WERI-Rb-1 (cell line): ENCODE data around the gene SLC34A3.

Source experiments
- DNase-seq: peaks from one replicate; pipeline ENCODE4 v3.0.0-alpha.2; 2020
- H3K27ac ChIP-seq: fragments of 250-450 bp; sonication (Bioruptor Pico); 2 replicates; pipeline ENCODE4 v1.5.1; 2020; ENCODE audit warnings: mild to moderate bottlenecking, moderate library complexity
- H3K27me3 ChIP-seq: fragments of 250-450 bp; sonication (Bioruptor Pico); 2 replicates; pipeline ENCODE4 v1.5.1; 2021; ENCODE audit warnings: mild to moderate bottlenecking, low read depth, moderate library complexity; ENCODE audit not compliant: insufficient read depth, severe bottlenecking
- H3K36me3 ChIP-seq: fragments of 250-450 bp; sonication (Bioruptor Pico); 2 replicates; pipeline ENCODE4 v1.5.1; 2020; ENCODE audit warnings: mild to moderate bottlenecking, moderate library complexity
- H3K4me3 ChIP-seq: 2 replicates; pipeline ENCODE4 v1.5.1; 2011; ENCODE audit warnings: low read depth, mild to moderate bottlenecking, control low read depth, low read length
- H3K9me3 ChIP-seq: fragments of 250-450 bp; sonication (Bioruptor Pico); 2 replicates; pipeline ENCODE4 v1.5.1; 2021; ENCODE audit warnings: mild to moderate bottlenecking, moderate library complexity; ENCODE audit not compliant: severe bottlenecking
- TF ChIP-seq, protein P1 (sequence below): IDR thresholded peaks from 2 replicates; pipeline ENCODE4 v1.5.1; 2011; ENCODE audit warnings: low read depth, mild to moderate bottlenecking, control low read depth, inconsistent platforms, low read length

The SLC34A3 gene

DNA sequence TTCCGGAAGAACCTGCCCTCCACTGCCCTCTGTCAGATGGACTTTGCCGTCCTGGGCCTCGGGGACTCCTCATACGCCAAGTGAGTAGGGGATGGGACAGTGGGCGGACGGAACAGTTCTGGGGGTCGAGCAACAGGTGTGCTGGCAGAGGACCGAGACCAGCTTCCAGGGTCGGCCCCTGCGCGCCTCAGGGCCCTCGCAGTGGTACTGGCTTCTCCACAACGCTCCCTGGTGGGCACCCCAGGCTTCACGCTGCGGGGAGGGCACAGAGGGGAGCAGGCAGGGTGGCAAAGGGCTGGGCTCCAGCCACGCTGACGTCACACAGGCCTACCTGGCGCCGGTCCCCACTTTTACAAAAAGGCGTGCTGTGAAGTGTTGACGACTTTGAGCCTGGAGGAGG is 18.2 kb upstream of the SLC34A3 start:
- TF ChIP-seq, protein P1, sequence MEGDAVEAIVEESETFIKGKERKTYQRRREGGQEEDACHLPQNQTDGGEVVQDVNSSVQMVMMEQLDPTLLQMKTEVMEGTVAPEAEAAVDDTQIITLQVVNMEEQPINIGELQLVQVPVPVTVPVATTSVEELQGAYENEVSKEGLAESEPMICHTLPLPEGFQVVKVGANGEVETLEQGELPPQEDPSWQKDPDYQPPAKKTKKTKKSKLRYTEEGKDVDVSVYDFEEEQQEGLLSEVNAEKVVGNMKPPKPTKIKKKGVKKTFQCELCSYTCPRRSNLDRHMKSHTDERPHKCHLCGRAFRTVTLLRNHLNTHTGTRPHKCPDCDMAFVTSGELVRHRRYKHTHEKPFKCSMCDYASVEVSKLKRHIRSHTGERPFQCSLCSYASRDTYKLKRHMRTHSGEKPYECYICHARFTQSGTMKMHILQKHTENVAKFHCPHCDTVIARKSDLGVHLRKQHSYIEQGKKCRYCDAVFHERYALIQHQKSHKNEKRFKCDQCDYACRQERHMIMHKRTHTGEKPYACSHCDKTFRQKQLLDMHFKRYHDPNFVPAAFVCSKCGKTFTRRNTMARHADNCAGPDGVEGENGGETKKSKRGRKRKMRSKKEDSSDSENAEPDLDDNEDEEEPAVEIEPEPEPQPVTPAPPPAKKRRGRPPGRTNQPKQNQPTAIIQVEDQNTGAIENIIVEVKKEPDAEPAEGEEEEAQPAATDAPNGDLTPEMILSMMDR, result no peak
- no peaks in the 10 kb centered on the region for H3K9me3 ChIP-seq
- H3K27ac ChIP-seq, result no peak overlapping the region
- no peak for DNase-seq
- H3K4me3 ChIP-seq, result no peak overlapping the region
- no peaks in the 10 kb centered on the region for H3K27me3 ChIP-seq
- no peaks in the 10 kb centered on the region for H3K36me3 ChIP-seq

DNA sequence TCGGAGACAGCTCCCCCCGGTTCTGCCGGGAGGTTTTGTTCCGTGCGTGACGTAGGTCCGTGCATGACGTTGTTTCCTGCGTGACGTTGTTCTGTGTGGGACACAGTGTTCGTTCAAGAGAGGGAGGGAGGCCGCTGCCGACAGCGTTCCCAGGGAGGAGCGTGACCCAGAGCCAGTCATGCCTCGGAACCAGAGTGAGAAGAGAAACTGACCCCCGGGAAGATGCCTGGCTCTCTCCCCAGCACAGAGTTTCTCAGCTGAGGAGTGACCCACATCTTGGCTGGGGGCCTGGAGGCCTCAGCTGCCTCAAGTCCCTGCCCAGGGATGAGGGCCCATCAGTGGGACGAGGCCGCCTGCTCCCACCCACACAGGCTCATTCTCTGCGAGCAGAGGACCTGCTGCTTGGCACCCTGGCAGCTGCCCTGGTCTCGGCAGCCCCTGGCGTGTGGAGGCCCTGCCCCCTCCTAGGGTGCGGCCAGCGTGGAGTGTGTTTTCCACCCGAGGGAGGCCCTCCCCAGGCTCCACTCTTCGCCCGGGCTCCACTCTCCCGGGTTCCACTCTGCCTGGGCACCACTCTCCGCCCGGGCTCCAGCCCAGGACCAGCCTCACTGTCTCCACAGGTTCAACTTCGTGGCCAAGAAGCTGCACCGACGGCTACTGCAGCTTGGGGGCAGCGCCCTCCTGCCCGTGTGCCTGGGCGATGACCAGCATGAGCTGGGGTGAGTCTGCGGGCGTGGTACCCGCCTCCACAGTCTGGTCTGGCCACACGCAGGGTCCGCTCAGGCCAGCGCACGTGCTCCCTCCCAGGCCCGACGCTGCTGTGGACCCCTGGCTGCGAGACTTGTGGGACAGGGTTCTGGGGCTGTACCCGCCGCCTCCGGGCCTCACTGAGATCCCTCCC is 17.3 kb upstream of the SLC34A3 start:
- H3K36me3 ChIP-seq, result no peaks in the 10 kb centered on the region
- DNase-seq, result no peak
- H3K4me3 ChIP-seq, result no peak overlapping the region
- H3K27me3 ChIP-seq, result no peaks in the 10 kb centered on the region
- TF ChIP-seq, protein P1, result 0 out of 2 replicates have a peak, but pooled peaks have one; percentile 22
- H3K27ac ChIP-seq, result no peak overlapping the region
- no peaks in the 10 kb centered on the region for H3K9me3 ChIP-seq

DNA sequence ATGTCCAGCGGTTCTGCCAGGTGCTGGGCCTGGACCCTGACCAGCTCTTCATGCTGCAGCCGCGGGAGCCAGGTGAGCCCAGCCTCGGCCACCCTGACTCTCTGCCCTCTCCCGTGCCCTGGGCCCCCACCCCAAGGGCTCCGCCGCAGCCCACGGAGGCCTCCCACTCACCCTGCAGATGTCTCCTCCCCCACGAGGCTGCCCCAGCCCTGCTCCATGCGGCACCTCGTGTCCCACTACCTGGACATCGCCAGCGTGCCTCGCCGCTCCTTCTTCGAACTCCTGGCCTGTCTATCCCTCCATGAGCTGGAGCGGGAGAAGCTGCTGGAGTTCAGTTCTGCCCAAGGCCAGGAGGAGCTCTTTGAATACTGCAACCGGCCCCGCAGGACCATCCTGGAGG is 16.1 kb upstream of the SLC34A3 start:
- H3K9me3 ChIP-seq, result no peaks in the 10 kb centered on the region
- H3K27me3 ChIP-seq, result no peaks in the 10 kb centered on the region
- TF ChIP-seq, protein P1, result no peak
- H3K27ac ChIP-seq, result no peak overlapping the region
- DNase-seq, result no peak
- H3K4me3 ChIP-seq, result no peak overlapping the region
- no peaks in the 10 kb centered on the region for H3K36me3 ChIP-seq

DNA sequence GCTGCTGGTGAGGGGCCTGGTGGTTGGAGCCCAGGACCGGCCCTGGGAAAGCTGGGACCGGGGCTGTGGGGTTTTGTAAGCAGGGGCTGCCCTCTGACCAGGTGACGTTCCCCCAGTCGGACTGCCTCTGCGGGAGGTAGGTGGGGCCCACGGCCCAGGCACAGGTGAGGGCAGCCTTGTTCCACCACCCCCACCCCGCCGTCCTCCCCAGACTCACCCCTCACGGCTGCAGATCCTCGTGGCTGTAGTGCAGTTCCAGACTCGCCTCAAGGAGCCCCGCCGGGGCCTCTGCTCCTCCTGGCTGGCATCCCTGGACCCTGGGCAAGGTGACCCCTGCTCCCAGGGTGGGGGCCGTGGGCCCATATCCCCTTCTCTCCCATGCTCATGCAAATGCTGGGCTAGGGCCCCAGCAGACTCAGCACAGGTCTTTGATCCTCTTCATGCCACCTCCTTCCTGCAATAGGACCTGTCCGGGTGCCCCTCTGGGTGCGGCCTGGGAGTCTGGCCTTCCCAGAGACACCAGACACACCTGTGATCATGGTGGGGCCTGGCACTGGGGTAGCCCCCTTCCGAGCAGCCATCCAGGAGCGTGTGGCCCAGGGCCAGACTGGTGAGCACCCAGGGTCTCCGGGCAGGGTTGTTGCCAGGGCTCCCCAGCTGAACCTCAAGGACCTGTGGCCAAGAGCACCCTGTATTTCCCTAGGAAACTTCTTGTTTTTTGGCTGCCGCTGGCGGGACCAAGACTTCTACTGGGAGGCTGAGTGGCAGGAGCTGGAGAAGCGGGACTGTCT is 15.3 kb upstream of the SLC34A3 start:
- Histone ChIP-seq H3K9me3 (no peaks in the 10 kb centered on the region), H3K4me3 (no peak overlapping the region), H3K36me3 (no peaks in the 10 kb centered on the region), H3K27me3 (no peaks in the 10 kb centered on the region), H3K27ac (no peak overlapping the region)
- TF ChIP-seq, protein P1, result no peak
- DNase-seq, result no peak

DNA sequence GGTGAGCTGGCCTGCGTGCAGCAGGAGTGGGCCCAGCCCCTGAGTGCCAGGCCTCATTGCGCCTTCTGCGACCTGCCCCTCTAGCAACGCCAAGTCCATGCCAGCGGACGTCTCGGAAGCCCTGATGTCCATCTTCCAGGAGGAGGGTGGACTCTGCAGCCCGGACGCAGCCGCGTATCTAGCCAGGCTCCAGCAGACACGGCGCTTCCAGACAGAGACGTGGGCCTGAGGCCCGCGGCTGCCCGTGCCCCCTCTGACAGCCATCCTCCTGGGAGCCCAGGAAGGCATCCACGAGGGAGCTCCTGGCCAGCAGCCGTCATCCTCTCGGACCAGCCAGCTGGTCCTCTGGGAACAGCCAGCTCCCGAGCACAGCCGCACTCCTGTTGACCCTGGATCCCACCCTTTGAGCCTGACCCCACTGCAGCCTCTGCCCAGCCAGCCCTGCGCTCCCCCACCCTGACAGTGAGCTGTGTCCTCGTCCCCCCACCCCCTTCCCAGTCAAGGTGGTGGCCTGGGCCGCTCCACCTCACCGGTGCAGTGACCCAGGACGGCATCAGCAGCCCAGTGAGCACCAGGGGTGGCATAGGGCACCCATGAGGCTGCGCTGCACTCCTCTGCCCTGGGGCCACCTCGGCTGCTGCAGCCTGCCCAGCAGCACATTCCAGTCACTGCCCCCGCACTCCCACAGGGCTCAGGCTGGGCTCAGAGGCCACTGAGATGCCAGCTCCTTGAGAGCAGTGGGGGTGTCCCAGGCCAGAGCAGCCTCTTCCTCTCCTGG is 14.3 kb upstream of the SLC34A3 start:
- Histone ChIP-seq H3K27me3 (no peaks in the 10 kb centered on the region), H3K4me3 (no peak overlapping the region), H3K36me3 (no peaks in the 10 kb centered on the region), H3K27ac (no peak overlapping the region), H3K9me3 (no peaks in the 10 kb centered on the region)
- no peak for DNase-seq
- TF ChIP-seq, protein P1, result no peak
